PC-9 (cell line): ENCODE results near the gene MAP2K5.

ENCODE experiments used
- CTCF ChIP-seq: fragments of 200-600 bp; sonication (generic); conservative IDR thresholded peaks from 2 replicates; pipeline ENCODE4 v1.6.1; 2017; ENCODE audit warnings: mixed run types, antibody characterized with exemption, mild to moderate bottlenecking, moderate library complexity
- EZH2 ChIP-seq: fragments of 200-600 bp; sonication (generic); IDR thresholded peaks from 2 replicates; pipeline ENCODE4 v1.8.0; 2017; ENCODE audit warnings: antibody characterized with exemption, low read depth

GRCh38 chr15:67761343-67761742 lies 218.8 kb downstream of the MAP2K5 start:
- TF ChIP-seq CTCF (no peak), EZH2 (no peak)
